Common myeloid progenitor, CD34-positive (primary cell): ENCODE data around the gene APPL2.

Experiments
- CTCF ChIA-PET: fragments of 350-600 bp; sonication (Branson Sonifier 250); formaldehyde crosslinking; loops from one replicate; lab custom pipeline; 2021; ENCODE audit warnings: antibody characterized with exemption; lab: Charles Lee
- POLR2A ChIA-PET: fragments of 350-600 bp; sonication (Branson Sonifier 250); formaldehyde crosslinking; loops from one replicate; lab custom pipeline; 2021; ENCODE audit warnings: antibody characterized with exemption; lab: Charles Lee
- DNase-seq, 3 donors: peaks; one replicate each; pipeline versions ENCODE4 v3.0.0 to v3.0.0-alpha.2; 2013
- H3K27ac ChIP-seq, 2 experiments: 1 replicate in 1 of 2; 2 replicates in 1 of 2; pipeline ENCODE4 v1.7.0; 2013; ENCODE audit warnings: inconsistent platforms in 2 of 2, low read length in 2 of 2, mild to moderate bottlenecking in 2 of 2, low read depth in 1 of 2, moderate library complexity in 1 of 2; ENCODE audit not compliant: severe bottlenecking in 2 of 2, insufficient read depth in 1 of 2, poor library complexity in 1 of 2
- H3K27me3 ChIP-seq, 5 experiments: replicated peaks in 2 of 5; 1 replicate in 3 of 5; 2 replicates in 2 of 5; pipeline versions ENCODE4 v1.6.1 to v1.7.0; 2013; ENCODE audit warnings: low read length in 4 of 5, mild to moderate bottlenecking in 2 of 5, moderate library complexity in 2 of 5, inconsistent platforms in 1 of 5; ENCODE audit not compliant: insufficient read depth in 5 of 5, control insufficient read depth in 4 of 5
- H3K36me3 ChIP-seq, 4 experiments: 1 replicate in 2 of 4; 2 replicates in 2 of 4; pipeline versions ENCODE4 v1.6.1 to v1.7.0; 2013; ENCODE audit warnings: low read length in 3 of 4, control low read depth in 1 of 4, mild to moderate bottlenecking in 1 of 4; ENCODE audit not compliant: control insufficient read depth in 4 of 4, insufficient read depth in 4 of 4
- H3K4me1 ChIP-seq, 4 experiments: 1 replicate in 3 of 4; 2 replicates in 1 of 4; pipeline versions ENCODE4 v1.6.1 to v1.7.1; 2013; ENCODE audit warnings: low read length in 3 of 4, mild to moderate bottlenecking in 3 of 4, control low read depth in 1 of 4, inconsistent platforms in 1 of 4, moderate library complexity in 1 of 4; ENCODE audit not compliant: control insufficient read depth in 4 of 4, insufficient read depth in 4 of 4; ENCODE audit errors: control extremely low read depth in 1 of 4
- H3K4me3 ChIP-seq, 7 experiments: 1 replicate in 4 of 7; 2 replicates in 3 of 7; pipeline versions ENCODE4 v1.5.1 to v1.7.0; 2013; ENCODE audit warnings: mild to moderate bottlenecking in 7 of 7, low read length in 6 of 7, moderate library complexity in 6 of 7, inconsistent platforms in 2 of 7, low read depth in 2 of 7, control low read depth in 1 of 7; ENCODE audit not compliant: insufficient read depth in 4 of 7, control insufficient read depth in 1 of 7; ENCODE audit errors: extremely low read depth in 1 of 7
- H3K9me3 ChIP-seq, 5 experiments: 1 replicate in 4 of 5; 2 replicates in 1 of 5; pipeline versions ENCODE4 v1.6.1 to v1.7.1; 2013; ENCODE audit warnings: low read length in 4 of 5, mild to moderate bottlenecking in 2 of 5, inconsistent platforms in 1 of 5, low read depth in 1 of 5, moderate library complexity in 1 of 5; ENCODE audit not compliant: control insufficient read depth in 4 of 5, insufficient read depth in 2 of 5; ENCODE audit errors: control extremely low read depth in 1 of 5
- WGBS: methylation state at CpG from one replicate; pipeline ENCODE4 v1.1.5; 2013; ENCODE audit not compliant: insufficient coverage; 5-methylcytosine and 5-hydroxymethylcytosine counted together

Gene APPL2

DNA sequence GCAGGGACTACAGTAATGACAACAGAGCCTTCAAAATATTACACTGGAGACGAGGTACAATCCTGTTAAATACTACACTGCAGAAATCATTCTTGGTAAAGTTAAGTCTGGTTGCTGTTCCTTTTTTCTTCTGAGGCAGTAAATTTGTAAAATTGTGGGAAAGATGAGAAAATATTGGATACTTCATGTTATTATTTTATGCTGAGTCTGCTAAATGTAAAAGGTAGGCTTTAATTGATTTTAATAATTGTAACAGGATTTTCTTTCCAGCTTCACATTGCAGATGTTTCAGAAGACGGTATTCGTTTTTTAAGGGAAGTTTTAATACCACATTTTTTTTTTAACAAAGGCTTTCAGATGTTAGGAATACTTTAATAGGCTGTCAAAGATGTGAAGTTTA, 65.8 kb downstream of the APPL2 start:
- no peak overlapping the region for H3K4me3 ChIP-seq
- H3K36me3 ChIP-seq: peaks cover 8 to 57% (median 27%) of the 10 kb centered on the region in 4 experiments
- no peaks in the 10 kb centered on the region for H3K9me3 ChIP-seq
- POLR2A ChIA-PET: no interaction called here
- 83% methylated on average over 1 of the region's 3 CpGs for WGBS
- no peak for DNase-seq
- H3K27ac ChIP-seq: no peak overlapping the region
- H3K4me1 ChIP-seq: peaks cover 0 to 10% (median 0%) of the 10 kb centered on the region in 4 experiments
- CTCF ChIA-PET: interaction anchor here (1.0 kb wide), 1 partner anchor 10 kb away, joined by 3 read pairs; no protein-coding TSS in a partner anchor
- no peaks in the 10 kb centered on the region for H3K27me3 ChIP-seq

- Histone ChIP-seq H3K27me3 (no peaks in the 10 kb centered on the region), H3K9me3 (no peaks in the 10 kb centered on the region), H3K36me3 (peaks cover 11 to 70% (median 39%) of the 10 kb centered on the region in 4 experiments), H3K4me3 (no peak overlapping the region), H3K4me1 (peaks cover 0 to under 1% (median 0%) of the 10 kb centered on the region in 4 experiments), H3K27ac (no peak overlapping the region)
- POLR2A ChIA-PET: no interaction called here
- CTCF ChIA-PET: no interaction called here
- DNase-seq: no peak
These were observed 68.0 kb downstream of the APPL2 start for GRCh38 chr12:105168006-105168405.

- ChIA-PET POLR2A (no interaction called here), CTCF (no interaction called here)
- H3K4me3 ChIP-seq: no peak overlapping the region
- H3K27me3 ChIP-seq: no peaks in the 10 kb centered on the region
- peaks cover 13 to 72% (median 41%) of the 10 kb centered on the region in 4 experiments for H3K36me3 ChIP-seq
- no peak for DNase-seq
- no peaks in the 10 kb centered on the region for H3K9me3 ChIP-seq
- H3K27ac ChIP-seq: no peak overlapping the region
- H3K4me1 ChIP-seq: no peaks in the 10 kb centered on the region
These were observed 68.6 kb downstream of the APPL2 start for GRCh38 chr12:105167346-105167745.

GRCh38 chr12:105166736-105167135, 69.2 kb downstream of the APPL2 start:
- Histone ChIP-seq H3K4me1 (no peaks in the 10 kb centered on the region), H3K27me3 (no peaks in the 10 kb centered on the region), H3K9me3 (no peaks in the 10 kb centered on the region), H3K27ac (no peak overlapping the region), H3K4me3 (no peak overlapping the region), H3K36me3 (peaks cover 11 to 78% (median 44%) of the 10 kb centered on the region in 4 experiments)
- no peak for DNase-seq
- CTCF ChIA-PET: interaction anchor here (1.0 kb wide), 1 partner anchor 37 kb away, joined by 3 read pairs; no protein-coding TSS in a partner anchor
- 100% methylated on average over 1 of the region's 1 CpG for WGBS
- POLR2A ChIA-PET: no interaction called here

DNA sequence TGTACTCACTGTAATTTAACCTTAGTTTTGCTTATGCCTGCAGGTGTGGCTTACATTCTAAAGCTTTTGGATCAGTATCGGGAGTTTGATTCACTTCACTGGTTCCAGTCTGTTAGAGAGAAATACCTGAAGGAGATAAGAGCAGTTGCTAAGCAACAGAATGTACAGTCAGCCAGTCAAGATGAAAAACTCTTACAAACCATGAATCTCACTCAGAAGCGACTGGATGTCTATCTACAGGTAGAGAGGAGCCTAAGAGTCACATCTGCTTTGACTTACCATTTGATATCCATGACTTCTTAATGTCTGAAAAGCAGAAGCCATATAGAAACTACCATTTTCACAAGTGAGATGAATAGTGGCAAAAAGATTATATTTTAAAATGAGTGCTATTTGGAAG, 71.9 kb downstream of the APPL2 start:
- Histone ChIP-seq H3K36me3 (peaks cover 17 to 78% (median 48%) of the 10 kb centered on the region in 4 experiments), H3K9me3 (no peaks in the 10 kb centered on the region), H3K27me3 (no peaks in the 10 kb centered on the region), H3K27ac (no peak overlapping the region), H3K4me3 (no peak overlapping the region), H3K4me1 (no peaks in the 10 kb centered on the region)
- 100% methylated on average over 1 of the region's 2 CpGs for WGBS
- DNase-seq: no peak
- CTCF ChIA-PET: no interaction called here
- POLR2A ChIA-PET: interaction anchor here (0.5 kb wide), 1 partner anchor 24 kb away, joined by 5 read pairs; no protein-coding TSS in a partner anchor

DNA sequence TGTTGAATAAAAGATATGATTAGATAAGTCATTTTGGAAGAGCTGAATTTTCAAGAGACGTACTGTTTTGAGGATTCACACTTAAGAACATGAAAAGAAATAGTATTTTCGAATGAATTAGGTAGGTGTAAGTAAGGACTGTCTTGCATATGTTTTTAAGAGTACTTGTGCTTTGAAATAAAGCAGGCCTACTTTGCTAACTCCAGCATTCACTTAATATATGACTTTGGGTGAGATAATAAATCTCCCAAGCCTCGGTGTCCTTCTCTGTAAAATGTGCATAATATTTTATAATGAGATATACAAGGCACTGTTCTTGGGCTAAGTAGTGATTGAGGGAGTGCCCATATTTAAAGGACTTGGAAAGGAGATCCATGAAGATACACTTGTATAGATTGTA, 73.8 kb downstream of the APPL2 start:
- Histone ChIP-seq H3K4me3 (no peak overlapping the region), H3K9me3 (no peaks in the 10 kb centered on the region), H3K27me3 (no peaks in the 10 kb centered on the region), H3K36me3 (peaks cover 19 to 84% (median 60%) of the 10 kb centered on the region in 4 experiments), H3K27ac (peak overlapping the region in 1 of 2 experiments; percentile 20), H3K4me1 (no peaks in the 10 kb centered on the region)
- ChIA-PET CTCF (interaction anchor here (1.1 kb wide), 1 partner anchor 25 kb away, joined by 3 read pairs; no protein-coding TSS in a partner anchor), POLR2A (no interaction called here)
- DNase-seq: no peak
- WGBS: 100% methylated on average over 2 of the region's 3 CpGs

DNA sequence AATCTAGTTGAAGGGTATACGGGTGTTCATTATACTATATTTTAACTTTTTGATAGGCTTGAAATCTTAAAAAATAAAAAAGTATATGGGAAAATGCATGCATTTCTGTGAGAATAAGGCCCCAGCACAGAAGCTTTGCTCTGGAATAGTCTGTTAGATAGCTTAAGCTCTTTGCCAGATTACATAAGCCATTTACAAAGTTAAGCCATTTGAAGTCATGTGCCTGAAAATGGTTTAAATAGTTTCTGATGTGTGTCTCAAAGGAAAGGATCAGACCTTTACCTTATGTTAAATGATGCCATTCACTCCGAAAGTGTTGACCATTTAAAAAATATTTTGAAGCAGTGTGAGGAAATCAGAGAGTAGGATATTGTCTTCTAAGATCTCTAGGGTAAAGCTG, 77.1 kb downstream of the APPL2 start:
- 83% methylated on average over 1 of the region's 2 CpGs for WGBS
- no peaks in the 10 kb centered on the region for H3K27me3 ChIP-seq
- H3K27ac ChIP-seq: no peak overlapping the region
- no peak overlapping the region for H3K4me3 ChIP-seq
- no peaks in the 10 kb centered on the region for H3K4me1 ChIP-seq
- H3K36me3 ChIP-seq: peaks cover 14 to 71% (median 48%) of the 10 kb centered on the region in 4 experiments
- no peak for DNase-seq
- ChIA-PET CTCF (interaction anchor here (1.1 kb wide), 1 partner anchor 29 kb away, joined by 4 read pairs; no protein-coding TSS in a partner anchor), POLR2A (no interaction called here)
- no peaks in the 10 kb centered on the region for H3K9me3 ChIP-seq
